ENCODE measurements around the gene MBD3L1.

- TF ChIP-seq, protein P1, sequence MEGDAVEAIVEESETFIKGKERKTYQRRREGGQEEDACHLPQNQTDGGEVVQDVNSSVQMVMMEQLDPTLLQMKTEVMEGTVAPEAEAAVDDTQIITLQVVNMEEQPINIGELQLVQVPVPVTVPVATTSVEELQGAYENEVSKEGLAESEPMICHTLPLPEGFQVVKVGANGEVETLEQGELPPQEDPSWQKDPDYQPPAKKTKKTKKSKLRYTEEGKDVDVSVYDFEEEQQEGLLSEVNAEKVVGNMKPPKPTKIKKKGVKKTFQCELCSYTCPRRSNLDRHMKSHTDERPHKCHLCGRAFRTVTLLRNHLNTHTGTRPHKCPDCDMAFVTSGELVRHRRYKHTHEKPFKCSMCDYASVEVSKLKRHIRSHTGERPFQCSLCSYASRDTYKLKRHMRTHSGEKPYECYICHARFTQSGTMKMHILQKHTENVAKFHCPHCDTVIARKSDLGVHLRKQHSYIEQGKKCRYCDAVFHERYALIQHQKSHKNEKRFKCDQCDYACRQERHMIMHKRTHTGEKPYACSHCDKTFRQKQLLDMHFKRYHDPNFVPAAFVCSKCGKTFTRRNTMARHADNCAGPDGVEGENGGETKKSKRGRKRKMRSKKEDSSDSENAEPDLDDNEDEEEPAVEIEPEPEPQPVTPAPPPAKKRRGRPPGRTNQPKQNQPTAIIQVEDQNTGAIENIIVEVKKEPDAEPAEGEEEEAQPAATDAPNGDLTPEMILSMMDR (conservative IDR thresholded peaks at IDR 0.05; ENCODE audit: low read depth in 2 of 2) = no peak
- TF ChIP-seq POLR2AphosphoS5 (IDR thresholded peaks at IDR 0.05; ENCODE audit: low read depth) = no peak
- no peak for TF ChIP-seq CREB1 (CRISPR knock-in tag; IDR thresholded peaks at IDR 0.05; ENCODE audit: low read depth)
- TF ChIP-seq, protein P2, sequence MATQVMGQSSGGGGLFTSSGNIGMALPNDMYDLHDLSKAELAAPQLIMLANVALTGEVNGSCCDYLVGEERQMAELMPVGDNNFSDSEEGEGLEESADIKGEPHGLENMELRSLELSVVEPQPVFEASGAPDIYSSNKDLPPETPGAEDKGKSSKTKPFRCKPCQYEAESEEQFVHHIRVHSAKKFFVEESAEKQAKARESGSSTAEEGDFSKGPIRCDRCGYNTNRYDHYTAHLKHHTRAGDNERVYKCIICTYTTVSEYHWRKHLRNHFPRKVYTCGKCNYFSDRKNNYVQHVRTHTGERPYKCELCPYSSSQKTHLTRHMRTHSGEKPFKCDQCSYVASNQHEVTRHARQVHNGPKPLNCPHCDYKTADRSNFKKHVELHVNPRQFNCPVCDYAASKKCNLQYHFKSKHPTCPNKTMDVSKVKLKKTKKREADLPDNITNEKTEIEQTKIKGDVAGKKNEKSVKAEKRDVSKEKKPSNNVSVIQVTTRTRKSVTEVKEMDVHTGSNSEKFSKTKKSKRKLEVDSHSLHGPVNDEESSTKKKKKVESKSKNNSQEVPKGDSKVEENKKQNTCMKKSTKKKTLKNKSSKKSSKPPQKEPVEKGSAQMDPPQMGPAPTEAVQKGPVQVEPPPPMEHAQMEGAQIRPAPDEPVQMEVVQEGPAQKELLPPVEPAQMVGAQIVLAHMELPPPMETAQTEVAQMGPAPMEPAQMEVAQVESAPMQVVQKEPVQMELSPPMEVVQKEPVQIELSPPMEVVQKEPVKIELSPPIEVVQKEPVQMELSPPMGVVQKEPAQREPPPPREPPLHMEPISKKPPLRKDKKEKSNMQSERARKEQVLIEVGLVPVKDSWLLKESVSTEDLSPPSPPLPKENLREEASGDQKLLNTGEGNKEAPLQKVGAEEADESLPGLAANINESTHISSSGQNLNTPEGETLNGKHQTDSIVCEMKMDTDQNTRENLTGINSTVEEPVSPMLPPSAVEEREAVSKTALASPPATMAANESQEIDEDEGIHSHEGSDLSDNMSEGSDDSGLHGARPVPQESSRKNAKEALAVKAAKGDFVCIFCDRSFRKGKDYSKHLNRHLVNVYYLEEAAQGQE (IDR thresholded peaks at IDR 0.05; ENCODE audit: unreplicated experiment) = no peak
- no peak for TF ChIP-seq JUNB (IDR thresholded peaks at IDR 0.05; ENCODE audit: unreplicated experiment)
- TF ChIP-seq EZH2 (IDR thresholded peaks at IDR 0.05; ENCODE audit: low read depth, unreplicated experiment) = no peak
- no peak for TF ChIP-seq EZH2phosphoT487 (IDR thresholded peaks at IDR 0.05; ENCODE audit: unreplicated experiment)
- TF ChIP-seq ETS1 (IDR thresholded peaks at IDR 0.05) = no peak
Observed at GRCh38 chr19:8831832-8832131, 395 bp upstream of the MBD3L1 start.
